Ovary (tissue), 9 donors: Measurements from ENCODE around the gene INHBA. TPM values are rescaled to one million over a fixed set of nuclear protein-coding genes. Genes with fewer than 3 reads are reported as not detected.

Source experiments
- DNase-seq, 5 donors: peaks; one replicate each; pipeline ENCODE4 v3.0.0-alpha.2; 2019 to 2020
- H3K27ac ChIP-seq, 2 donors: fragments of 200-600 bp; one replicate each; pipeline versions ENCODE4 v1.5.1 to v1.8.0; 2019 to 2022
- H3K27me3 ChIP-seq: fragments of 200-600 bp; one replicate; pipeline ENCODE4 v1.8.0; 2022
- H3K36me3 ChIP-seq: fragments of 200-600 bp; sonication (generic); one replicate; pipeline ENCODE4 v1.5.1; 2019
- H3K4me1 ChIP-seq: one replicate; pipeline ENCODE4 v1.8.1; 2013; ENCODE audit warnings: mild to moderate bottlenecking, moderate library complexity; ENCODE audit not compliant: insufficient read depth
- H3K4me3 ChIP-seq: fragments of 200-600 bp; sonication (generic); one replicate; pipeline ENCODE4 v1.5.1; 2017
- H3K9me3 ChIP-seq, 2 donors: fragments of 200-600 bp in 1 of 2; sonication (generic) in 1 of 2; one replicate each; pipeline versions ENCODE4 v1.5.1 to v1.8.1; 2013 to 2019; ENCODE audit warnings: mild to moderate bottlenecking in 1 of 2, moderate library complexity in 1 of 2
- EP300 ChIP-seq: sonication (generic); formaldehyde crosslinking; IDR thresholded peaks from one replicate; pipeline ENCODE4 v1.6.1; 2017; ENCODE audit warnings: antibody characterized with exemption
- POLR2A ChIP-seq: fragments of 450-650 bp; IDR thresholded peaks from one replicate; pipeline ENCODE4 v1.6.1; 2017; ENCODE audit warnings: antibody characterized with exemption, mild to moderate bottlenecking, moderate library complexity
- WGBS, 3 donors: extraction: QIAGEN DNeasy Blood & Tissue Kit in 1 of 3; methylation state at CpG; one replicate each; pipeline versions ENCODE4 v1.1.5 to v1.1.7; 2013 to 2017; 5-methylcytosine and 5-hydroxymethylcytosine counted together
- intact Hi-C, 4 donors: fragments of 100-400 bp; cut with DNase I; formaldehyde crosslinking; loops; one replicate each; pipeline versions ENCODE4 v1.11.0 to v1.15.1; 2022 to 2023
- polyA plus RNA-seq, 2 donors: library from polyadenylated mRNA; stranded (reverse); fragments of 200-250 nt in 1 of 2; fragments of 350-450 nt in 1 of 2; fragmentation: Illumina TruSeq in 1 of 2; extraction: RNeasy Lipid Tissue Mini Kit (QIAGEN cat#74804) in 1 of 2; gene quantifications; one replicate each; pipeline ENCODE4 v1.2.3, GENCODE V29; 2013 to 2014
- total RNA-seq, 7 donors: library from RNA; depleted of rRNA in 2 of 7; stranded (reverse); fragments of >200 nt in 2 of 7; fragmentation: NEBNext Ultra II Directional in 3 of 7; extraction: Animal tissue kit (Norgen Biotek cat#: 25700) in 3 of 7; gene quantifications; one replicate each; pipeline versions ENCODE4 v1.1.0 to v1.2.4, GENCODE V29; 2016 to 2023
- TF ChIP-seq, protein P1 (sequence below), 3 donors: fragments of 450-650 bp in 2 of 3; fragments of 200-600 bp in 1 of 3; IDR thresholded peaks; one replicate each; pipeline versions ENCODE4 v1.5.1 to v1.8.0; 2016 to 2022; ENCODE audit warnings: antibody characterized with exemption in 3 of 3, mild to moderate bottlenecking in 1 of 3
- donor health status: DM: no; HTN: no; CAD: no; lungs with moderate emphysema.
- donor health status: DM: no; HTN: no; CAD: no.
- donor health status: Bipolar disorder and iron deficiency.
- donor health status: DM: yes; HTN: yes; CAD: no.
- donor health status: DM: no; HTN: no; CAD: no.
- donor health status: DM: yes; HTN: yes; CAD: no.

Gene INHBA
- total and polyA plus RNA-seq, 9 donors = 2.1 to 18.0 (median 5.8) TPM

DNA sequence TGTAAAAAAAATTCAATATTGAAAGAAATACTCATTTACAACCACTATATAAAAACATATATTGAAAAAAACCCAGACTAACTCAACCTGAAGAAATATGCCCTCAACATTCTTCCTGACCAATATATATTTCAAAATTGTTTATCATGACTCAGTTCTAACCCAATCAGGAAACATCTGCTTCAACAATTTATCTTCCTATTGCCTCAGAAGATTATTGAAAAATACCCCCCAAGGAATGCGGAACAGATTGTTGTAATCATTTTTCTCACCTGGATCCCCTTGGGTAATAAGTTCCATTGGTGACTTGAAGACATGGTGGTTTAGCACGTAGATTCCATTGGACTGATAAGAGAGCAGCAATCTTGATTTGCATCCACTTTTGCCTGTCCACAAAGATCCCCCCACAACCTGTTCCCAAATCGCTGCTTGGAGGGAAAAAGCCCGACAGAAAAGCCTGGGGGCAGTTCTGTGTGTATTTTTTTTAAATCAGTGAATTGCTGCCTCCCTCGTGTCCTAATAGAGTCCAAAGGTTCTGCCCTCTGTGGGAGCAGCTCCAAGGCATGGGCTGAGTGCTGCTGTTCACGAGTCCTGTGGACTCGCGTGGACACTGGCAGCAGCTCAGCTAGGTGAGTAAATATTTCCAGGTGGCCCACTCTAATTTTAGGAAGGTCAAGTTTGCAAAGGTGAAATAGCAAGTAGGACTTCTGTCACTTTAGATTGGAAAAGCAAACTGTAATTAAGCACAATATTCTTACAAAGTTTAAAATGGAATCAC, 5.9 kb upstream of the INHBA start:
- Histone ChIP-seq H3K27me3 (no peaks in the 10 kb centered on the region), H3K27ac (no peak overlapping the region), H3K4me3 (no peak overlapping the region), H3K9me3 (no peaks in the 10 kb centered on the region), H3K36me3 (no peaks in the 10 kb centered on the region), H3K4me1 (peaks cover 1% of the 10 kb centered on the region)
- WGBS, 3 donors = 74 to 81% (median 76%) methylated on average over 8 of the region's 8 CpGs
- DNase-seq = no peak
- intact Hi-C loops = loop anchor here in 1 of 4 donors (10.0 kb wide), 1 partner anchor 1384 kb away; no protein-coding TSS in a partner anchor
- TF ChIP-seq POLR2A (no peak), EP300 (no peak)
- TF ChIP-seq, protein P1, sequence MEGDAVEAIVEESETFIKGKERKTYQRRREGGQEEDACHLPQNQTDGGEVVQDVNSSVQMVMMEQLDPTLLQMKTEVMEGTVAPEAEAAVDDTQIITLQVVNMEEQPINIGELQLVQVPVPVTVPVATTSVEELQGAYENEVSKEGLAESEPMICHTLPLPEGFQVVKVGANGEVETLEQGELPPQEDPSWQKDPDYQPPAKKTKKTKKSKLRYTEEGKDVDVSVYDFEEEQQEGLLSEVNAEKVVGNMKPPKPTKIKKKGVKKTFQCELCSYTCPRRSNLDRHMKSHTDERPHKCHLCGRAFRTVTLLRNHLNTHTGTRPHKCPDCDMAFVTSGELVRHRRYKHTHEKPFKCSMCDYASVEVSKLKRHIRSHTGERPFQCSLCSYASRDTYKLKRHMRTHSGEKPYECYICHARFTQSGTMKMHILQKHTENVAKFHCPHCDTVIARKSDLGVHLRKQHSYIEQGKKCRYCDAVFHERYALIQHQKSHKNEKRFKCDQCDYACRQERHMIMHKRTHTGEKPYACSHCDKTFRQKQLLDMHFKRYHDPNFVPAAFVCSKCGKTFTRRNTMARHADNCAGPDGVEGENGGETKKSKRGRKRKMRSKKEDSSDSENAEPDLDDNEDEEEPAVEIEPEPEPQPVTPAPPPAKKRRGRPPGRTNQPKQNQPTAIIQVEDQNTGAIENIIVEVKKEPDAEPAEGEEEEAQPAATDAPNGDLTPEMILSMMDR (IDR thresholded peaks at IDR 0.05) = no peak

DNA sequence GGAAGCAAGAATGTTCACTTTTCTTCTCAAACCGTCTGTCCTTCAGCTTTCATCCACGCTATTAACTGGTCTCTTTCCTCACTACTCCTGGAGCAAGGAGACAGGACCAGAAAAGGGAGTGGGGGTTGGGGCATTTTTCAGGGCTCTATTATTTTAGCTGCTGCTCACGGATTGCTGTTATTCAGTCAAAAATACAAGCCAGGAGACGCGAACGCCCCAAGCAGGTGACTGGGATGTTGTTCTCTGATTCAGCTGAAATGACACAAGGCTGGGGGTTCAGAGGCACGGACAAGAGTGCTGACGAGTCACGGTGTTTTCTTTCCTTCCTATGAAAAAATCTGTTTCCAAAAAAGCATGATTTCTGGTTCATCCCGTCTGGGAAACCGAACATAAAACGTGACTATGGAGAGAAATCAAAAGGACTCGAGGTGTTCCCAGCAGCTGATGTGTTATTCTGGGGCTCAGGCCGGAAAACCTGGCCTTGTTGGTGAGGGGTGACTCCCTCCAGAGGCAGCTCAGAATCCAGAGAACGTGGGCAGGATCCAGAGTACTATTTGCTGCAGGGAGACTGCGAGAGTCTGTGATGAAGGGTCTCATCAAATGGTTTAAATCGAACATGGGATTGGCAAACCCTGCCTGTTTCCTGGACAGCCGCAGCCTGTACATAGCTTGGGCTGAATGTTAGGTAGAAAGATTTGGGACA, 3.5 kb upstream of the INHBA start:
- TF ChIP-seq EP300 (no peak), POLR2A (no peak)
- TF ChIP-seq, protein P1 (IDR thresholded peaks at IDR 0.05) = no peak
- Histone ChIP-seq H3K4me1 (peaks cover 1% of the 10 kb centered on the region), H3K4me3 (no peak overlapping the region), H3K27me3 (no peaks in the 10 kb centered on the region), H3K27ac (peak overlapping the region in 1 of 2 donors; percentile 84), H3K9me3 (no peaks in the 10 kb centered on the region), H3K36me3 (no peaks in the 10 kb centered on the region)
- 80 to 85% (median 82%) methylated on average over 18 of the region's 18 CpGs for WGBS, 3 donors
- DNase-seq = no peak
- intact Hi-C loops = loop anchor here in 1 of 4 donors (10.0 kb wide), 1 partner anchor 1382 kb away; no protein-coding TSS in a partner anchor

DNA sequence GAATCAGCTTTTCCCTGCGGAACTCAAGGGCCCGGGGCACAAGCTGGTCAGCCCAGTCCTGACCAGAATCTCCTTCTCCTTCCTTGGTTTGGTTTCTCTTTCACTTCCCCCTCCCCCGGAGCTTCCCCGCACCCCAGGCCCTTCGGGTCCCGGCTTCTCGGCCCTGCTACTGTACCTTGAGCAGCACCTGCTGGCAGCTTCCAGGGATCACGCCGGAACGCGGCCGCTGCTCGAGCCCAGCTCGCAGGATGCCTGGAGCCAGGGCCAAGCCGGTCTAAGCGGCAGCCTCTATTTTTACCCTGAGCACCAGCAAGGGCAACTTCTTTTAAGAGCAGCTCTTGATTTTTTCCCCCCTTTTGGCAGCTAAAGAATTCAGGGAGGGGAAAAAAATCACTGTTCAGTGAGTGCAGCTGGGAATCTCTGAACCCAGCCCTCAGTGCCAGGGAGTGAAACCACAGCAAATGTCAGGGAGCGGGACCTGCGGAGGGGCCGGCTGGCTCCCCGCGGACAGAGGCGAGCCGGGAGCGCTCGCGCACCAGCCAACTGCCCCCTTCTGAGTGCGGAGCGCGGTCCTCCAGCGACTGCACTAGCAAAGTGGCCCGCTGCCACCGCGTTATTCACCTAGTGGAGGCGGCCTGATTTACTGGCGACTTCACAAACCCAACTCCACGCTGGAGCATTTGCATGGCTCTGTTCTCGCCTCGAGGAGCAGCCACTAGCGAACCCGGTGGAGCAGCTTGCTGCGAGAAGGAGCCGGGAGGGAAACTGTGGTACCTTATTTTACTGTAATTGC, 2.4 kb upstream of the INHBA start:
- intact Hi-C loops = loop anchor here in 1 of 4 donors (10.0 kb wide), 1 partner anchor 1381 kb away; no protein-coding TSS in a partner anchor
- WGBS, 3 donors = 1% methylated on average over 42 of the region's 42 CpGs

More for the DNA sequence above, 2.4 kb upstream of the INHBA start:
- H3K27me3 ChIP-seq = no peaks in the 10 kb centered on the region
- DNase-seq = peak; percentile 81 to 91 (median 86)
- no peak for TF ChIP-seq EP300
- TF ChIP-seq, protein P1 (IDR thresholded peaks at IDR 0.05) = peak; percentile 28 to 56 (median 46)
- H3K36me3 ChIP-seq = no peaks in the 10 kb centered on the region
- peak overlapping the region; percentile 31 to 84 for H3K27ac ChIP-seq
- no peaks in the 10 kb centered on the region for H3K9me3 ChIP-seq
- peaks cover 3% of the 10 kb centered on the region for H3K4me1 ChIP-seq
- H3K4me3 ChIP-seq = peak overlapping the region; percentile 58
